K562 (cell line): ENCODE measurements around the gene HIVEP3. TPM values are rescaled to one million over a fixed set of nuclear protein-coding genes. Genes with fewer than 3 reads are reported as not detected.
A peak's percentile ranks its signal among the peaks of the same experiment; 100 is the strongest.

Source experiments
- DLX4 ChIP-seq: fragments of 250-450 bp; sonication (Bioruptor Pico); IDR thresholded peaks from 2 replicates; pipeline ENCODE4 v1.6.1; 2021; ENCODE audit warnings: mild to moderate bottlenecking
- DPF2 ChIP-seq: fragments of 450-650 bp; IDR thresholded peaks from 2 replicates; pipeline ENCODE4 v1.6.1; 2016
- HDAC3 ChIP-seq: fragments of 450-650 bp; IDR thresholded peaks from 2 replicates; pipeline ENCODE4 v1.6.1; 2018; ENCODE audit warnings: borderline replicate concordance, mild to moderate bottlenecking, moderate library complexity; ENCODE audit not compliant: partially characterized antibody
- HNRNPUL1 ChIP-seq: fragments of 200-400 bp; formaldehyde crosslinking; IDR thresholded peaks from 2 replicates; pipeline ENCODE4 v1.6.1; 2017; ENCODE audit warnings: low read length
- JUND ChIP-seq, 2 experiments: IDR thresholded peaks; 2 replicates in 1 of 2; 3 replicates in 1 of 2; pipeline ENCODE4 v1.6.1; 2011; ENCODE audit warnings: borderline replicate concordance in 2 of 2, low read depth in 2 of 2, low read length in 2 of 2, improper control_type of control experiment in 1 of 2, missing biosample characterization in 1 of 2, missing genetic modification characterization in 1 of 2, missing genetic modification reagents in 1 of 2
- NCOA1 ChIP-seq: fragments of 450-650 bp; IDR thresholded peaks from 2 replicates; pipeline ENCODE4 v1.6.1; 2016; ENCODE audit warnings: low read depth
- SMARCE1 ChIP-seq: fragments of 450-650 bp; IDR thresholded peaks from 2 replicates; pipeline ENCODE4 v1.7.1; 2016; ENCODE audit warnings: mild to moderate bottlenecking
- ZNF239 ChIP-seq: fragments of 250-450 bp; sonication (Bioruptor Pico); IDR thresholded peaks from 2 replicates; pipeline ENCODE4 v1.4.0; 2020; ENCODE audit warnings: mild to moderate bottlenecking
- ZNF263 ChIP-seq: sonication (generic); formaldehyde crosslinking; IDR thresholded peaks from 2 replicates; pipeline ENCODE4 v1.8.0; 2022; ENCODE audit warnings: mild to moderate bottlenecking, missing genetic modification reagents, borderline replicate concordance
- polyA plus RNA-seq, 8 experiments: library from polyadenylated mRNA; depleted of rRNA in 4 of 8; stranded (reverse) in 5 of 8; unstranded in 3 of 8; fragments of >200 nt; fragmentation: Nextera tagmentation in 2 of 8; fragmentation: Illumina TruSeq in 1 of 8; extraction: Ambion mirVana in 2 of 8; extraction: Trizol in 1 of 8; gene quantifications; 2 replicates each; pipeline versions ENCODE4 v1.2.1 to v1.2.3, GENCODE V29; 2011 to 2014; ENCODE audit warnings: inconsistent platforms in 1 of 8, missing spikeins in 1 of 8
- total RNA-seq, 7 experiments: library from RNA; depleted of rRNA in 6 of 7; stranded (reverse); fragments of >200 nt in 6 of 7; fragmentation: Illumina TruSeq in 2 of 7; extraction: Trizol in 2 of 7; gene quantifications; 2 replicates each; pipeline versions ENCODE4 v1.2.1 to v1.2.3, GENCODE V29; 2011 to 2021; ENCODE audit warnings: low replicate concordance in 1 of 7
- TF ChIP-seq, protein P1 (sequence below): fragments of 450-650 bp; formaldehyde crosslinking; IDR thresholded peaks from 2 replicates; pipeline ENCODE4 v1.4.0; 2022; ENCODE audit warnings: missing genetic modification characterization
- TF ChIP-seq, protein P2 (sequence below): conservative IDR thresholded peaks from 2 replicates; pipeline ENCODE4 v1.6.1; 2011; ENCODE audit warnings: low read depth, mild to moderate bottlenecking, low read length; ENCODE audit not compliant: control insufficient read depth
- TF ChIP-seq, protein P3 (sequence below): IDR thresholded peaks from 2 replicates; pipeline ENCODE4 v1.6.1; 2012; ENCODE audit warnings: low read depth, low read length, improper control_type of control experiment, borderline replicate concordance

The HIVEP3 gene
- total and polyA plus RNA-seq, 9 of the 15 experiments (the other 6 are each of a cell fraction or from before 2014, with no cell fraction given), result 0.09 to 0.58 (median 0.34) TPM; not detected in 1

DNA sequence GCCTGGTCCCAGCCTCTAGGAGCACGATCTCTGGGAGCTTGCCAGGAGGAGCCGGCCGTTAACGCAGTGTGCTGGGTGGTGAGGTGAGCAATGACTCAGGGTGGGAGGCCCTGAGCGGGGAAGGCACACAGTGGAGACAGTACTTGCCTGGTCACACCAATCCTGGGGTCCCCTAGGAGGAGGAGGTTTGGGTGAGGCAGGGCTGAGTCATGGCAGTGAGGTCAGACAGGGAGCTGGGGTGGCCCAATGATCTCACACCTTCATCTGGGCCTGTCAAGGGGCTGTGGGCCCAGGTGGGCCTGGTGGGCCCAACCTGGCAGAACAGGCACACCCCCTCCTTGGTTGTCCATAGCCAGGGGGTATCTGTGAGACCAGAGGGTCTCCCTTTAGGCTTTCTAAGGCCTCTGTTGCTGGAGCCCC is 425.6 kb downstream of the HIVEP3 start (continued):
- TF ChIP-seq, protein P1, sequence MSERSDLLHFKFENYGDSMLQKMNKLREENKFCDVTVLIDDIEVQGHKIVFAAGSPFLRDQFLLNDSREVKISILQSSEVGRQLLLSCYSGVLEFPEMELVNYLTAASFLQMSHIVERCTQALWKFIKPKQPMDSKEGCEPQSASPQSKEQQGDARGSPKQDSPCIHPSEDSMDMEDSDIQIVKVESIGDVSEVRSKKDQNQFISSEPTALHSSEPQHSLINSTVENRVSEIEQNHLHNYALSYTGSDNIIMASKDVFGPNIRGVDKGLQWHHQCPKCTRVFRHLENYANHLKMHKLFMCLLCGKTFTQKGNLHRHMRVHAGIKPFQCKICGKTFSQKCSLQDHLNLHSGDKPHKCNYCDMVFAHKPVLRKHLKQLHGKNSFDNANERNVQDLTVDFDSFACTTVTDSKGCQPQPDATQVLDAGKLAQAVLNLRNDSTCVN (CRISPR knock-in tag), result no peak
- TF ChIP-seq NCOA1 (no peak), JUND (IDR thresholded peaks at IDR 0.05; ENCODE audit: borderline replicate concordance, low read depth, low read length) (peak; percentile 88), JUND (tag; IDR thresholded peaks at IDR 0.05; ENCODE audit: borderline replicate concordance, low read depth, low read length) (peak; percentile 91), HNRNPUL1 (no peak), SMARCE1 (peak; percentile 49; the same call in 1 of the 2 replicates), HDAC3 (no peak), ZNF239 (CRISPR knock-in tag) (no peak), ZNF263 (CRISPR knock-in tag) (no peak), DLX4 (CRISPR knock-in tag) (no peak), DPF2 (peak; percentile 62)
- TF ChIP-seq, protein P2, sequence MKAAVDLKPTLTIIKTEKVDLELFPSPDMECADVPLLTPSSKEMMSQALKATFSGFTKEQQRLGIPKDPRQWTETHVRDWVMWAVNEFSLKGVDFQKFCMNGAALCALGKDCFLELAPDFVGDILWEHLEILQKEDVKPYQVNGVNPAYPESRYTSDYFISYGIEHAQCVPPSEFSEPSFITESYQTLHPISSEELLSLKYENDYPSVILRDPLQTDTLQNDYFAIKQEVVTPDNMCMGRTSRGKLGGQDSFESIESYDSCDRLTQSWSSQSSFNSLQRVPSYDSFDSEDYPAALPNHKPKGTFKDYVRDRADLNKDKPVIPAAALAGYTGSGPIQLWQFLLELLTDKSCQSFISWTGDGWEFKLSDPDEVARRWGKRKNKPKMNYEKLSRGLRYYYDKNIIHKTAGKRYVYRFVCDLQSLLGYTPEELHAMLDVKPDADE, result no peak
- TF ChIP-seq, protein P3, sequence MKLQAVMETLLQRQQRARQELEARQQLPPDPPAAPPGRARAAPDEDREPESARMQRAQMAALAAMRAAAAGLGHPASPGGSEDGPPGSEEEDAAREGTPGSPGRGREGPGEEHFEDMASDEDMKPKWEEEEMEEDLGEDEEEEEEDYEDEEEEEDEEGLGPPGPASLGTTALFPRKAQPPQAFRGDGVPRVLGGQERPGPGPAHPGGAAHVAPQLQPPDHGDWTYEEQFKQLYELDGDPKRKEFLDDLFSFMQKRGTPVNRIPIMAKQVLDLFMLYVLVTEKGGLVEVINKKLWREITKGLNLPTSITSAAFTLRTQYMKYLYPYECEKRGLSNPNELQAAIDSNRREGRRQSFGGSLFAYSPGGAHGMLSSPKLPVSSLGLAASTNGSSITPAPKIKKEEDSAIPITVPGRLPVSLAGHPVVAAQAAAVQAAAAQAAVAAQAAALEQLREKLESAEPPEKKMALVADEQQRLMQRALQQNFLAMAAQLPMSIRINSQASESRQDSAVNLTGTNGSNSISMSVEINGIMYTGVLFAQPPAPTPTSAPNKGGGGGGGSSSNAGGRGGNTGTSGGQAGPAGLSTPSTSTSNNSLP, result no peak
